BJ (cell line): Measurements from ENCODE around the gene MAP1LC3B2. TPM values are rescaled to one million over a fixed set of nuclear protein-coding genes. Genes with fewer than 3 reads are reported as not detected.

Experiments used
- CTCF ChIA-PET: fragments of 350-600 bp; formaldehyde crosslinking; extraction: SDS; loops from one replicate; lab custom pipeline; 2021; ENCODE audit warnings: antibody characterized with exemption, inconsistent platforms; lab: Yijun Ruan, JAX
- POLR2A ChIA-PET: fragments of 300-600 bp; sonication (Branson Sonifier 250); formaldehyde crosslinking; extraction: SDS; loops from one replicate; lab custom pipeline; 2021; ENCODE audit warnings: antibody characterized with exemption; lab: Charles Lee
- DNase-seq: peaks from one replicate; pipeline ENCODE4 v3.0.0-alpha.2; 2011; ENCODE audit warnings: low read depth
- H3K27me3 ChIP-seq: 2 replicates; pipeline ENCODE4 v1.6.0; 2011; ENCODE audit warnings: low read length; ENCODE audit not compliant: control insufficient read depth, insufficient read depth
- H3K36me3 ChIP-seq: 2 replicates; pipeline ENCODE4 v1.5.1; 2011; ENCODE audit warnings: low read length; ENCODE audit not compliant: control insufficient read depth, insufficient read depth
- H3K4me3 ChIP-seq: 2 replicates; pipeline ENCODE4 v1.5.1; 2011; ENCODE audit warnings: low read depth, mild to moderate bottlenecking, control low read depth, low read length
- polyA plus RNA-seq: library from polyadenylated mRNA; depleted of rRNA; stranded (reverse); fragments of >200 nt; gene quantifications from 2 replicates; pipeline ENCODE4 v1.2.3, GENCODE V29; 2011
- TF ChIP-seq, protein P1 (sequence below): IDR thresholded peaks from 2 replicates; pipeline ENCODE4 v1.5.1; 2011; ENCODE audit warnings: low read depth, mild to moderate bottlenecking, control low read depth, inconsistent platforms, low read length, moderate library complexity; ENCODE audit not compliant: insufficient read depth

Gene MAP1LC3B2
- polyA plus RNA-seq, 1 experiment = 1.6 TPM

DNA sequence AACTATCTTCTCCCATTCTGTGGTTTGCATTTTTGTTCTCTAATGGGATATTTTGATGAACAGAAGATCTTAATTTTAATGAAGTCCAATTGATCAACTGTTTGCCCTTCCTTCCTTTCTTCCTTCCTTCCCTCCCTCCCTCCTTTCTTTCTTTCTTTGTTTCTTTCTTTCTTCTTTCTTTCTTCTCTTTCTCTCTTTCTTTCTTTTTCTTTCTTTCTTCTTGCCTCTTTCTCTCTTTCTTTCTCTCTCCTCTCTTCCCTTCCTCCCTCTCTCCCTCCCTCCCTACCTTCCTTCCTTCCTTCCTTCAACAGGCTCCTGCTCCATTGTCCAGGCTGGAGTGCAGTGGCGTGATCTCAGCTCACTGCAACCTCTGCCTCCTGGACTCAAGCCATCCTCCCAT lies 18.9 kb downstream of the MAP1LC3B2 start:
- DNase-seq = no peak
- ChIA-PET CTCF (no interaction called here), POLR2A (no interaction called here)
- TF ChIP-seq, protein P1, sequence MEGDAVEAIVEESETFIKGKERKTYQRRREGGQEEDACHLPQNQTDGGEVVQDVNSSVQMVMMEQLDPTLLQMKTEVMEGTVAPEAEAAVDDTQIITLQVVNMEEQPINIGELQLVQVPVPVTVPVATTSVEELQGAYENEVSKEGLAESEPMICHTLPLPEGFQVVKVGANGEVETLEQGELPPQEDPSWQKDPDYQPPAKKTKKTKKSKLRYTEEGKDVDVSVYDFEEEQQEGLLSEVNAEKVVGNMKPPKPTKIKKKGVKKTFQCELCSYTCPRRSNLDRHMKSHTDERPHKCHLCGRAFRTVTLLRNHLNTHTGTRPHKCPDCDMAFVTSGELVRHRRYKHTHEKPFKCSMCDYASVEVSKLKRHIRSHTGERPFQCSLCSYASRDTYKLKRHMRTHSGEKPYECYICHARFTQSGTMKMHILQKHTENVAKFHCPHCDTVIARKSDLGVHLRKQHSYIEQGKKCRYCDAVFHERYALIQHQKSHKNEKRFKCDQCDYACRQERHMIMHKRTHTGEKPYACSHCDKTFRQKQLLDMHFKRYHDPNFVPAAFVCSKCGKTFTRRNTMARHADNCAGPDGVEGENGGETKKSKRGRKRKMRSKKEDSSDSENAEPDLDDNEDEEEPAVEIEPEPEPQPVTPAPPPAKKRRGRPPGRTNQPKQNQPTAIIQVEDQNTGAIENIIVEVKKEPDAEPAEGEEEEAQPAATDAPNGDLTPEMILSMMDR = no peak
- Histone ChIP-seq H3K36me3 (no peaks in the 10 kb centered on the region), H3K4me3 (no peak overlapping the region), H3K27me3 (no peaks in the 10 kb centered on the region)

DNA sequence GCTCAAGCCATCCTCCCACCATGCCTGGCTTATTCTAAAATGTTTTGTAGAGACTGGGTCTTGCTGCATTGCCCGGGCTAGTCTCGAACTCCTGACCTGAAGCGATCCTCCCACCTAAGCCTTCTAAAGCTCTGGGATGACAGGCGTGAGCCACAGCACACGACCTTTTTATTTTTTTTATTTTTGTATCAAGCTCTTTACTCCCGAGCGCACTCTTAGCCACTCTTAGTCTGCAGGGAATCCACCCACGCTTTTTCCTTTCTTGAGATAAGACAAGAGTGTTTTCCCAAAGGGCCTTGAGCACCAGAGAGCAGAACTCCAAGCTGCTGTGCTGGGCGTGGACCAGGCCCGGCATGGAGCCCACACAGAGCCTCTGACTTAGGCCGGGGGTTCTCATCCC lies 23.4 kb downstream of the MAP1LC3B2 start:
- Histone ChIP-seq H3K36me3 (no peaks in the 10 kb centered on the region), H3K4me3 (no peak overlapping the region), H3K27me3 (no peaks in the 10 kb centered on the region; the same call in 1 of the 2 replicates)
- TF ChIP-seq, protein P1 = no peak
- ChIA-PET CTCF (no interaction called here), POLR2A (no interaction called here)
- no peak for DNase-seq

DNA sequence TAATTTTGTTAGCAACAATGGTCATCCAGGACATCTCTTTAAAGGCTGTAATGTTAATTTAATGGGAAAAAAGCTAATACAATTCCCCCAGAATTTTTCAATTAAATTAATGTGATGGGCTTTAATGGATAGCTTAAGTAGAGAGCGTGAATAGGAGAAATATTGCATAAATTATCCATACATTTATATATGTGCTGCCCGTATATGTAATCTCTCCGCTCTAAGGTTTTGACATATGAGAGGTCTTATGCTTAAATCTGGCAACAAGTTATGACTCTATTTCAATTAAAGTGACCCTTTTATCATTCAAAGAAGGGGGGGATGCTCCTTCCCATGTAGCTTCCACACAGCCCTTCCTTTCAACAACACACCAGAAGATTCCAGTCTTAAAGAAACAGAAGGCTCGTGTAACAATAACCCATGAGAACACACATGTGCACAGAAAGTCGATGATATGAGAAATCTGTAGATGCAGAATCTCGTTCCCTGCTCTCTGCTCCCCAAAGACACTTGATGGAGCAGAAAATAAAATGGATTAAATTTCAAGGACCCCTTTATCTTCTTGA lies 24.0 kb downstream of the MAP1LC3B2 start:
- DNase-seq = no peak
- ChIA-PET CTCF (no interaction called here), POLR2A (no interaction called here)
- Histone ChIP-seq H3K27me3 (no peaks in the 10 kb centered on the region; the same call in 1 of the 2 replicates), H3K36me3 (no peaks in the 10 kb centered on the region), H3K4me3 (no peak overlapping the region)
- TF ChIP-seq, protein P1 = no peak

DNA sequence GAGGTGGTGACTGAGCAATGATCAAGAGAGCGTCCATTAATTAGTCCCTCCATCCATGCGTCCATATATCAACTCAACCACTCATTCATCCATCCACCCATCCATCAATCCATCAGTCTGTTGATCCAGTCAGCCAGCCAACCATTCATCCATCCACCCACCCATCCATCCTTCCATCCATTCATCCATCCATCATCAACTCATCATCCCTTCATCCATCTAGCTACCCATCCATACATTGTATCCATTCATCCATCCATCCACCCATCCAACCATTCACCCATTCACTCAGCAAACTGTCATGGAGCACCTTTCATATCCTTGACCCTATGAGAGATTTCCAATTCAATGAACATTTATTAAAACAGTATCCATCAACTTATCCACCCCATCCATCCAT lies 28.1 kb downstream of the MAP1LC3B2 start:
- Histone ChIP-seq H3K4me3 (no peak overlapping the region), H3K36me3 (no peaks in the 10 kb centered on the region), H3K27me3 (no peaks in the 10 kb centered on the region; the same call in 1 of the 2 replicates)
- TF ChIP-seq, protein P1 = no peak
- ChIA-PET CTCF (no interaction called here), POLR2A (no interaction called here)
- DNase-seq = no peak

DNA sequence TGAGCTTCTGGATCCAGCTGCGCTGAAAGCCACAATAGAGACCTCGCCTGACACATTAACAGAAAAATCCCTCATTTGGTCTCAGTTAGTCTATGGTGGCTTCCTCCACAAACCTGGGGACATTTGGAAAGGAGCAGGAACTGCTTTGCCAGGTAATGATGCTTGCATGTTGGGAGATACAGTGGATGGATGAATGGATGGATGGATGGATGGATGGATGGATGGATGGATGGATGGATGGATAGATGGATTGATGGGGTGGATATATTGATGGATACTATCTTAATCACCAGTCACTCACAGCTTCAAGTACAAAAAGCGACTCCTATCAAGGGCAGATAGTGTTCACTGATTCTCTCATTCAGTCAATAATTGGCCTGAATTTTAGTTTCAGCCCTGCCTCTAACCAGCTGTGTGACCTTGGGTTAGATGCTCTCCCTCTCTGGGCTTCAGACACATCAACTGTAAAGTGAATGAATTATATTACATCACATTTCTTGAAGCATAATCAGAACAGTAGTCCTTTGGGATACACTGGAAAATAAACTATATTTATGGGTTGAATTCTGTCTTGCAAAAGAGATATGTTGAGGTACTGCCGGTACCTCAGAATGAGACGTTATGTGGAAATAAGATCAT lies 29.3 kb downstream of the MAP1LC3B2 start:
- ChIA-PET CTCF (no interaction called here), POLR2A (no interaction called here)
- H3K4me3 ChIP-seq = no peak overlapping the region
- H3K36me3 ChIP-seq = no peaks in the 10 kb centered on the region
- no peak for DNase-seq
- H3K27me3 ChIP-seq = no peaks in the 10 kb centered on the region; the same call in 1 of the 2 replicates
- TF ChIP-seq, protein P1 = no peak
